GM21515 (cell line): ENCODE results near the gene KMO.

ENCODE experiments used
- ATAC-seq: cut with Tn5 transposase; IDR thresholded peaks from one replicate; pipeline ENCODE4 v1.9.1; 2021; ENCODE audit not compliant: unreplicated experiment

The KMO gene

GRCh38 chr1:241532162-241532531 is at the start of gene KMO:
KMO (plus strand) TSS chr1:241532378; CDS start chr1:241532445, 67 bp downstream.
- ATAC-seq = peak; percentile 33

DNA sequence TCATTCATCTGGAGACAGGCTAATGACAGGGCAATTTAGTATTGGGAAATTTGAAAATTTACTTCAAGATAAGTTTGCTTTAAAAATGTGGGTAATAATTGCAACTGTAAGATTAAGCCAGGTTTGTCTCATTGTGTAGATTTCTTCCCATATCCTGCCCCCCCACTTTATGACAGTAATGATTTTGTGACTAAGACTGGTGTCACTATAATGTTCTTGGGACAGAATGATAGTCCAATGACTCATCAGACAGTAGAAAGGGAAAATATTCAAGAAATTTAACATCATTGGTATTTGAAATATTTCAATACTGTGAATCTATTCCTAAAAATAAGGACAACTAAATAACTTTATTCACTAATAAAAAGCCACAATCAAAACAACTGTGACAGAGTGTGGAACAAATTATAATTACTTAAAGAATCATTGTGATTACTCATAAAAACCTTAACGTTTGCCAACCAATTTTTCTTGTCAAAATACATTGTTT is 49.4 kb upstream of the KMO start:
- no peak for ATAC-seq

DNA sequence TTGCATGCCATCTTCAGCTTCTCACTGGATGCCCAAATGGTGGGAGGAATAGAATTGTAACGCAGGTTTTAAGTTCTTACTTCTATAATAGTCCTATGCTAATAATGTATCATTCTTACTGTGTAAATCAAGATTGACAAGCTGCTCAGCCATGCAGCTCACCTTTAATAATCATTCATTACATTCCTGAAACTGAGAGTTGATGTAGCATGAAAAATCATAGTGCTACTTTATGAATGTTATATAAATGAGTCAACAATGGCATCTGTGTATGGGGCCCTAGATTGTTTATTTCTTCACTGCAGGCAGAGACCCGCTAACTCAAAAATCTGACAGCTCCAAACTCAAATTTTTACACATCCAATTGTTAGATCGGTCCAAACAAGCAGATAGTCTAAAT is 47.0 kb upstream of the KMO start:
- peak; percentile 63 for ATAC-seq

- peak; percentile 74 for ATAC-seq
Observed at GRCh38 chr1:241485554-241485992, 46.6 kb upstream of the KMO start.

GRCh38 chr1:241488739-241489138 is 43.4 kb upstream of the KMO start:
- no peak for ATAC-seq

GRCh38 chr1:241495741-241496140 is 36.4 kb upstream of the KMO start:
- ATAC-seq = no peak

DNA sequence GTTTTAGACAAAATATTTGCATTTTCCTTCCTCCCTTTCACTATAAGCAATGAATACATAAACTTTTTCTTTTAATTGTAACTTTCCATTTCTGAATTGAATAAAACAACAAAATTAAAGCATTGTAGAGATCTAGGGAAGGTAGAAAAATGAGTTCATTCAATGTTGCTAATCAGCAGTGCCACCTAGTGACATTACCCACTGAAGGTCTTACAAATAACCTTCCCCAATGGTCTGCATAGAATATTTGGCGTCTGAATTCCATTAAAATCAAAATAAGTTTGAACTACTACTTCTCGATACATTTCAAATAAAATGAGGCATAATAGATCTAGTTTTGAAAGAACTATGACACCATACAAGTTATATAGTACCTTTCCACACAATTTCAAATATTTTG is 32.3 kb upstream of the KMO start:
- no peak for ATAC-seq

GRCh38 chr1:241503444-241503843 is 28.7 kb upstream of the KMO start:
- ATAC-seq = no peak

DNA sequence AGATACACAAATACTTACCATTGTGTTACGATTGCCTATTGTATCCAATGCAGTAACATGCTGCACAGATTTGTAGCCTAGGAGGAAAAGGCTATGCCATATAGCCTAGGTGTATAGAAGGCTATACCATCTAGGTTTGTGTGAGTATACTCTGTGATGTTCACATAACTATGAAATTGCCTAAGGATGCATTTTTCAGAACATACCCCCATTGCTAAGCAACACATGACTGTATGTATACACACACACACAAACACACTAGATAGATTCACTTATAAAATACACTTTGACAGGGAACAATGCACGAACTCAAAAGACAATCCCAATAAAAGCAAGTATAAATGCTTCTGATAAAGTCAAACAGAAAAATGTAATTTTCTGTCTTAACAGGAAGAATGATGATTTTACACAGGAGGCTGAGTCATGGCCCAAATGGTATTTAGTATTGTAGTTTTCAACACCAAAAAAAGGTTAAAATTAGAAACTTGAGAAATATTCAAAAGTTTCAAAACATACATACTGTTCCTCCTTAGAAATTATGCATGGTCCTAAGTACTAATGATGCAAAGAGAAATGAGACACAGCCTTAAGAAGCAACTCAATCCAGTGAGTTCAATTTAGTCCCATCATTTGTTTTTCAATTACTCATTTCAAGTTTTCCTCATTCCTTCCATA is 24.9 kb upstream of the KMO start:
- no peak for ATAC-seq

DNA sequence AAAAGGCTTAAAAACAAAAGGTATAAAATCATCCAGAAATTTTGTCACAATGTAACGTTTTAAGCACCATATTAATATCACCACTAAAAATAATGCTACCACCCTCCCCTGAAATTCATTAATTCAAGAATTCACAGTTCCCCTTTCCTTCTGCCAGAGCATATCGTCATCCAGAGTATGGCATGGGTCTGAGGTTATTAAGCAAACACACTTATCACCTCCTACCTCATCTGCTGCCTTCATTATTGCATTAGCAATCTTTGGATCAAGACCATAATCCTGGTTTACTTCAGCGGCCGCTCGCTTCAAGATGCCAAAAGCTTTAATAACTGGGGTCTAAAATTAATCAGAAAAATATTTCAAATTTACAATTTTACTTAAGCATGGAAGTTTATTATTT is 18.8 kb upstream of the KMO start:
- no peak for ATAC-seq

DNA sequence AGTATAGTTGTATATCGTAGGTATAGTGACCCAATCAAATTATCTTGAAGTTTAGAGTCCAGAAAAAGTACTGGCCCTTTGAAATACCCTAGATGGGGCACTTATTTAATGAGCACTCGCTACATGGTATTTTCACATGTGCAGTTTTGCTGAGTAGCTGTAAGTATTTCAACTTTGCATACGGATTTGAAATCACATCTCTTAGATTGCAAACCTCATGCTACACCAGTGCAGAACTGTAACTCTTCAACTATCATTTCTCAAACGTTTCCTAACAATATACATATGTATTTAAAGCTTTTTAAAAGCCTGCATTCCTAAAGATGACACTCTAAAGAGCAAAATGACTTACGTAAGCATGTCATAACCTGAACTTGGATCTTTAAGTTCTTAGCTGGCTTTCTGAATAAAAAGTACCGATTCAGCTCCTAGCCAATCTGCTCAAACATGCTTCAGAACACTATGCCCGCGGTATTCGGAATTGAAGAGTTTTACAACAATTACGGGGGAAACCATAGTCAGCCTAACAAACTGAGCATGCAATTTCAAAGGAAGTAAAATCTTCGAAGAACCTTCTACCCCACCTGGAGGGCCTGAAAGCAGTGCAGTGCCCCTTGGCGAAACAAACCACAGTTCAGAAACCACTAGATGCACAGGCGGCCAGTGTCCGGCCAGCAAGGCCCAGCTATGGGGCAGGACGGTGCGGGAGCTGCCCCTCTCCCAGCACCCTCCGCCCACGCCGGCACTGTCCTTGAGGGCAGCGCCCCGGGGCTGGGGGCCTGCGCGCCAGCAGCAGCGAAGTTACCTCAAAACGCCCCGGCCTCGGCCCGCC is 13.5 kb upstream of the KMO start:
- peak; percentile 37 for ATAC-seq

DNA sequence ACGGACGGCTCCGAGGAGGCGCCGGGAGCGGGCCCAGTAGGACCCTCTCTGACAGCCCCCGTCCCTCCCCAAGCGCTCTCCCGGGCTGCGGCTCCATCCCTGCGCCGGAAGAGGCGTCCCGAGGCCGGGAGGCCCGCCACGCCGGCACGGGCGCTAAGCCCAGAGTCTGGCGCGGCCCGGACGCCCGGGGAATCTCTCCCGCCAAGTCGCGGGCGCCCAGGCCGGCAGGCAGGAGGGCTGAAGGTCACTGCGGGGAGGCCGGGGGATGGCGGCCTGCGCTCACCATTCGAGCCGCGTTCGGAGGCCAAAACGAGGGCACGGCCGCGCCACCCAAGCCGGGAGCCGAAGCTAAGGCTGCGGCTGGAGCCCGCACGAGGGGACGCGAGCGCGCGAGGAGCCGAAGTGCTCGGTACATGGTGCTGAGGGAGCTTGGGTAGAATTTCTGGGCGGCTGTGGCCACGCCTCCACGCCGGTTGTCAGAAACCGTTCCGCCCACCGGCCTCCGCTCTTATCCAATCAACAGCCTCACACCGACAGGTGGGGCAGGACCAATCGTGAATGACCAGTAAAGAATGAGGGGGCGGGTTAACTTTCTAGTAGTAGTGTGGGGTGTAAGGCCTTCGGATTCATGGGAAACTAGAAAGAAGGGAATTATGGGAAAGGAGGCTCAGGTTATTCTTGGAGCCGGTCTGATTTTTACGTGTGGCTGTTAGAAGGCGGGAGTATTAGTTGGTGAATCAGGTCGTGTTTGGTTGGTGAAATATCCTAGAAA is 12.7 kb upstream of the KMO start, which contains the start of gene FH:
Gene FH, minus strand, starts transcription at position 448 of the 772 bp plus-strand sequence. Its CDS starts 33 bp downstream, at position 415.
- ATAC-seq = peak; percentile 97

- no peak for ATAC-seq
Observed at GRCh38 chr1:241520080-241520465, 12.1 kb upstream of the KMO start.

DNA sequence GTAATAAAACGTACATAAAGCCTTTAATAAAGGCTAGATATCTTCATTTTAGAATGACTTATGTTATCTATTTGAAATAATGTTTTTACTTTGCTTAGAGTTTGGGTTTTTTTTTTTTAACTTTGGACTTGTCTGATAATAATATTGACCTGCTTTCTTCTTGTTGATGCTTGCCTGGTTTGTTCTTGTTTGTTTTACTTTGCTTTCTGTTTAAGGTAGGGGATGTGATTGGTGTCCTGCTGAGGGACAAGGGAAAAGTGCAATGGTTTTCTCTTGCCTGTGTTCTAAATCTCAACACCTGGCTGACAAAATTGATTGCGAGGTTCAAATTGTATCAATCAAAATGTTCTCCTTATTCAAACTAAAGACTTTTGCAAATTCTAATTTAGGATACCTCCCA is 10.5 kb upstream of the KMO start:
- ATAC-seq = no peak

DNA sequence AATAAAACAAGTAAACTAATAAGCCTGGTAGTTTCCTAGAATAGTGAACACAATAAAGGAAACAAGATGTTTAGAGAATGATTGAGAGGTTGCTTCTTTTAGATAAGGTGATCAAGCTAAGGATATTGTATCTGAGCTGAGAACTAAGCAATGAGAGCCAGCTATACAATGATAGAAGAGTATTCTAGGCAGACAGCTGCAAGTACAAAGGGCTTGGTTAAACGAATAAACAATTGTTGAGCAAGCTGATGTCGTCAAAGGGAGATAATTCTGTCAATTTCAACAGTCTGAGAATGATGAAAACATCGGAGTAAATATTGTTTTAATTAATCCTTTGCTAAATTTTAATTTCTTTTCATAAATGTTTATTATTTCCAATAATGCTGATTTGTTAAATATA is 7.2 kb upstream of the KMO start:
- ATAC-seq = no peak

- ATAC-seq = no peak
Observed at GRCh38 chr1:241527146-241527545, 5.0 kb upstream of the KMO start.

DNA sequence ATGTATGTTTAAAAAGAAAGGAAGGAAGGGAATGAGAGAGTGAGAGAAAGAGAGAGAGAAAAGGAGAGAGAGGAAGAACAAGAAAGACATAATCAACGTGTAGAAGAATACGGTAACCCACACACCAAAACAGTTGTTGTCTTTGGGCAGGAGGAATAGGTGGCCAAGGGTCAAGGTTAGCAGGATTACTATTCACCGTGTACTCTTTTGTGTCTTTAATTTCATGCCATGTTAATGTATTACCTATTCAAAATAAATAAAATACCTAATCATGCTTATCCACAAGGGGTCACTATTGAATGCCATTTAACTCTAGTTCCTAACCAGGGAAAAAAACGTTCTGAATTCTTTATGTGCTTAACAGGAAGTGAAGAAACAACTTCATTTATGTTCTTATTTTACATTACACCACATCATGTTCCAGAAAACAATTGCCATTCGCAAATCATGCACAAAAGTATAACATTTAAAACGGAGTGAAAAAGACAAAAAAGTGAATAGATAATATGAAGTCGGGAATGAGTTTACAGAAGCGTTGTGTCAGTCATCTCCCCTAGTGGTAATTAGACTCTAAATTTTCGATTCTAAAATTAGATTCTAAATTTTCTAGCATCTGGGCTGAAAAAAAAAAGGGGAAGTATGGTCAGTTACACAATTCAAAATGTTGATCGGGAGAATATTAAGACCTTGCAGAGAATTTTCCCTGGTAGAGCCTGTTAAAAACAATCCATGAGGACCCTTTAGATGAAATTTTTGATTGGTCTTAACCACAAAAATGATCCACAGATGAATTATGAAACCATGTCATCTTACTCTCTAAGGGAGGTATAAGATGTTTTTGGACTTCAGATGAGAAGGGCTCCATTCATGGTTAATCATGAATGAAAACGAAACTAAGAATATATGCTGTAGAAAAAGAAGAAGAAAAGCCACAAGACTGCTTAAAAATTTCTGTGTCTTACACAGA is 700 bp upstream of the KMO start:
- ATAC-seq = peak; percentile 61

GRCh38 chr1:241532864-241533263 is 686 bp downstream of the KMO start:
- peak; percentile 64 for ATAC-seq

DNA sequence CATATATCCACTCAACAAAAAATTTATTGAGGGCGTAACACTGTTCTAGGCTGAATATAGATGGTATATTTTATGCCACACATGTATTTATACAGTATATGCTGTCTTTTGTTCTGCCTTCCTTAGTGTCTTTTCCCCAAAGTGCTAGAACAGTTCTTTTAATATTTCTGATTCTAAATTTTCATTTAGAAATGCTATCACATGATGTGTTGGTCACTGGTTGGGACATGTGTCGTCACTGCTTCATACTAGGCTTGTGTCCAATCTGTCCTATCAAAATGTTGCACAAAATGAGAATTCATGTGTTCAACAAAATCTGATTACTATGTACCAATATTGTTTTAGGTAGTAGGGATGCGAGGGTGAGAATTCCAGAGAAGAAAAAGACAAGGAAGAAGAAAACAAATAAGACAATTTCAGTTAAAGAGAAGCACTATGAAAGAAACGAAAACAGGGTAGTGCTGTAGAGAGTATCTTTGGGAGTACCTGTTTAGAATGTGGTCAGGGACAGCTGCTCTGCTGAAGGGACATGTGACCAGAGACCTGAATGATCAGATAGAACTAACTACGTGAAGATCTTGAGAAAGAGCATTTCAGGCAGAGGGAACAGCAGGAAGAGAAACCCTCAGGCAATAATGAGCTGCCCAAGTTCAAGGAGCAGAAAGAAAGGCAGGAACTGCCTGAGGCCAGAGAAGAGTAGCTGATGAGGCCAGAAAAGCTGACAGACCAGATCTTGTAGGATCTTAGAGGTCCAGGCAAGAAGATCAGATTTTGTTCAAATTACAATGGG is 1.3 kb downstream of the KMO start:
- ATAC-seq = peak; percentile 39
